ENCODE results near the gene ADORA1.

The ADORA1 gene

GRCh38 chr1:203207751-203208150 is 80.2 kb downstream of the ADORA1 start:
- Histone ChIP-seq H3K9ac (ENCODE audit: low read depth, low read length) (no peak overlapping the region), H3K27ac (ENCODE audit: low read length) (no peak overlapping the region), H2AFZ (ENCODE audit: low read depth, low read length) (no peak overlapping the region), H4K20me1 (ENCODE audit: insufficient read depth, low read length) (no peaks in the 10 kb centered on the region), H3K9me3 (ENCODE audit: insufficient read depth, low read length, severe bottlenecking) (no peaks in the 10 kb centered on the region), H3K4me2 (ENCODE audit: insufficient read depth, low read length) (no peak overlapping the region), H3K4me1 (ENCODE audit: insufficient read depth, low read length) (no peaks in the 10 kb centered on the region), H3K36me3 (ENCODE audit: insufficient read depth, low read length) (no peaks in the 10 kb centered on the region), H3K79me2 (ENCODE audit: insufficient read depth, low read length) (no peaks in the 10 kb centered on the region), H3K4me3 (ENCODE audit: low read depth in 1 of 2, low read length in 2 of 2) (no peak overlapping the region), H3K27me3 (ENCODE audit: insufficient read depth, low read length, poor library complexity) (peaks cover 8% of the 10 kb centered on the region)
- DNase-seq (no peak), ATAC-seq (ENCODE audit: insufficient read depth, low read depth) (no peak)
- TF ChIP-seq, protein P1, sequence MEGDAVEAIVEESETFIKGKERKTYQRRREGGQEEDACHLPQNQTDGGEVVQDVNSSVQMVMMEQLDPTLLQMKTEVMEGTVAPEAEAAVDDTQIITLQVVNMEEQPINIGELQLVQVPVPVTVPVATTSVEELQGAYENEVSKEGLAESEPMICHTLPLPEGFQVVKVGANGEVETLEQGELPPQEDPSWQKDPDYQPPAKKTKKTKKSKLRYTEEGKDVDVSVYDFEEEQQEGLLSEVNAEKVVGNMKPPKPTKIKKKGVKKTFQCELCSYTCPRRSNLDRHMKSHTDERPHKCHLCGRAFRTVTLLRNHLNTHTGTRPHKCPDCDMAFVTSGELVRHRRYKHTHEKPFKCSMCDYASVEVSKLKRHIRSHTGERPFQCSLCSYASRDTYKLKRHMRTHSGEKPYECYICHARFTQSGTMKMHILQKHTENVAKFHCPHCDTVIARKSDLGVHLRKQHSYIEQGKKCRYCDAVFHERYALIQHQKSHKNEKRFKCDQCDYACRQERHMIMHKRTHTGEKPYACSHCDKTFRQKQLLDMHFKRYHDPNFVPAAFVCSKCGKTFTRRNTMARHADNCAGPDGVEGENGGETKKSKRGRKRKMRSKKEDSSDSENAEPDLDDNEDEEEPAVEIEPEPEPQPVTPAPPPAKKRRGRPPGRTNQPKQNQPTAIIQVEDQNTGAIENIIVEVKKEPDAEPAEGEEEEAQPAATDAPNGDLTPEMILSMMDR (IDR thresholded peaks at IDR 0.05; ENCODE audit: borderline replicate concordance, extremely low read depth, low read length, poor library complexity, severe bottlenecking): no peak
- no peak for TF ChIP-seq EZH2 (IDR thresholded peaks at IDR 0.05; ENCODE audit: borderline replicate concordance, low read depth, low read length, severe bottlenecking)

- Histone ChIP-seq H3K36me3 (ENCODE audit: insufficient read depth, low read length) (no peaks in the 10 kb centered on the region), H3K9me3 (ENCODE audit: insufficient read depth, low read length, severe bottlenecking) (no peaks in the 10 kb centered on the region), H3K27ac (ENCODE audit: low read length) (no peak overlapping the region), H2AFZ (ENCODE audit: low read depth, low read length) (no peak overlapping the region), H3K4me3 (ENCODE audit: low read depth in 1 of 2, low read length in 2 of 2) (no peak overlapping the region), H4K20me1 (ENCODE audit: insufficient read depth, low read length) (no peaks in the 10 kb centered on the region), H3K4me1 (ENCODE audit: insufficient read depth, low read length) (no peaks in the 10 kb centered on the region), H3K4me2 (ENCODE audit: insufficient read depth, low read length) (no peak overlapping the region), H3K9ac (ENCODE audit: low read depth, low read length) (no peak overlapping the region), H3K27me3 (ENCODE audit: insufficient read depth, low read length, poor library complexity) (peaks cover 5% of the 10 kb centered on the region), H3K79me2 (ENCODE audit: insufficient read depth, low read length) (no peaks in the 10 kb centered on the region)
- TF ChIP-seq, protein P1 (IDR thresholded peaks at IDR 0.05; ENCODE audit: borderline replicate concordance, extremely low read depth, low read length, poor library complexity, severe bottlenecking): no peak
- no peak for TF ChIP-seq EZH2 (IDR thresholded peaks at IDR 0.05; ENCODE audit: borderline replicate concordance, low read depth, low read length, severe bottlenecking)
- ATAC-seq (ENCODE audit: insufficient read depth, low read depth) (no peak), DNase-seq (no peak)
Observed at GRCh38 chr1:203208181-203208580, 80.7 kb downstream of the ADORA1 start.

GRCh38 chr1:203210350-203210749 is 82.8 kb downstream of the ADORA1 start:
- H3K9me3 ChIP-seq (ENCODE audit: insufficient read depth, low read length, severe bottlenecking): no peaks in the 10 kb centered on the region
- no peaks in the 10 kb centered on the region for H4K20me1 ChIP-seq (ENCODE audit: insufficient read depth, low read length)
- no peaks in the 10 kb centered on the region for H3K79me2 ChIP-seq (ENCODE audit: insufficient read depth, low read length)
- no peak overlapping the region for H3K4me3 ChIP-seq (ENCODE audit: low read depth in 1 of 2, low read length in 2 of 2)
- H3K4me1 ChIP-seq (ENCODE audit: insufficient read depth, low read length): peaks cover 7% of the 10 kb centered on the region; the same call in 1 of the 2 replicates
- DNase-seq: no peak
- H3K27me3 ChIP-seq (ENCODE audit: insufficient read depth, low read length, poor library complexity): no peaks in the 10 kb centered on the region
- no peak overlapping the region for H2AFZ ChIP-seq (ENCODE audit: low read depth, low read length)
- TF ChIP-seq EZH2 (IDR thresholded peaks at IDR 0.05; ENCODE audit: borderline replicate concordance, low read depth, low read length, severe bottlenecking): no peak
- TF ChIP-seq, protein P1 (IDR thresholded peaks at IDR 0.05; ENCODE audit: borderline replicate concordance, extremely low read depth, low read length, poor library complexity, severe bottlenecking): no peak
- no peak overlapping the region for H3K27ac ChIP-seq (ENCODE audit: low read length)
- no peak overlapping the region for H3K9ac ChIP-seq (ENCODE audit: low read depth, low read length)
- no peak overlapping the region for H3K4me2 ChIP-seq (ENCODE audit: insufficient read depth, low read length)
- H3K36me3 ChIP-seq (ENCODE audit: insufficient read depth, low read length): no peaks in the 10 kb centered on the region
- ATAC-seq (ENCODE audit: insufficient read depth, low read depth): no peak

DNA sequence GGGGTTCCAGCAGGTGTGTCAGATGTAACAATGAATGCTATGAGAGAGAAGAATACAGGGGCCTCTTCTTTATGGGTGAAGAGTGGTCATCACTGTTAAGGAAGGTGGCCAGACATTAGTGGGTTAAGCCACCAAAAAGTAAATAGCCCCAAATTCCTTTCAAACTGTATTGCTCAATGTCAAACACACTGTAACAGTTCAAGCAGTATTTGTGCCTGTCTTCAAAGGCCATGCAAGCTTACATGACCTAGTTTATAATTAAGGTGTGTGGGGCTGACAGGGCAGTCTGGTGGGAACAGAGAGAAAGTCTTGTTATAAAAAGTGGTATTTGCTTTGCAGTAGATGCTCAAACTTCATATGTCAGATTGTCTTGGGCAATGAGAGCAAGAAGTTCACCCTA is 83.5 kb downstream of the ADORA1 start:
- no peak for ATAC-seq (ENCODE audit: insufficient read depth, low read depth)
- H3K4me2 ChIP-seq (ENCODE audit: insufficient read depth, low read length): no peak overlapping the region

More for the DNA sequence above, 83.5 kb downstream of the ADORA1 start:
- Histone ChIP-seq H2AFZ (ENCODE audit: low read depth, low read length) (no peak overlapping the region), H3K4me3 (ENCODE audit: low read depth in 1 of 2, low read length in 2 of 2) (no peak overlapping the region), H3K79me2 (ENCODE audit: insufficient read depth, low read length) (no peaks in the 10 kb centered on the region), H3K36me3 (ENCODE audit: insufficient read depth, low read length) (no peaks in the 10 kb centered on the region), H3K4me1 (ENCODE audit: insufficient read depth, low read length) (peaks cover 13% of the 10 kb centered on the region), H3K9me3 (ENCODE audit: insufficient read depth, low read length, severe bottlenecking) (no peaks in the 10 kb centered on the region), H3K27ac (ENCODE audit: low read length) (no peak overlapping the region), H4K20me1 (ENCODE audit: insufficient read depth, low read length) (no peaks in the 10 kb centered on the region), H3K9ac (ENCODE audit: low read depth, low read length) (no peak overlapping the region), H3K27me3 (ENCODE audit: insufficient read depth, low read length, poor library complexity) (no peaks in the 10 kb centered on the region)
- TF ChIP-seq EZH2 (IDR thresholded peaks at IDR 0.05; ENCODE audit: borderline replicate concordance, low read depth, low read length, severe bottlenecking): no peak
- TF ChIP-seq, protein P1 (IDR thresholded peaks at IDR 0.05; ENCODE audit: borderline replicate concordance, extremely low read depth, low read length, poor library complexity, severe bottlenecking): no peak
- DNase-seq: no peak
